Right atrium auricular region (tissue), 2 donors: ENCODE measurements around the gene RHEB. TPM values are rescaled to one million over a fixed set of nuclear protein-coding genes. Genes with fewer than 3 reads are reported as not detected.
A peak's percentile ranks its signal among the peaks of the same experiment; 100 is the strongest.

Source experiments
- DNase-seq: peaks from one replicate; pipeline ENCODE4 v3.0.0-alpha.2; 2019; ENCODE audit warnings: low spot score
- H3K27ac ChIP-seq, 2 donors: fragments of 200-600 bp; sonication (generic); 1 replicate in 1 of 2; 2 replicates in 1 of 2; pipeline ENCODE4 v1.5.1; 2016 to 2019
- H3K27me3 ChIP-seq, 2 donors: fragments of 200-600 bp; sonication (generic); one replicate each; pipeline versions ENCODE4 v1.5.1 to v1.6.0; 2017 to 2019
- H3K36me3 ChIP-seq: fragments of 200-600 bp; sonication (generic); one replicate; pipeline ENCODE4 v1.5.1; 2016
- H3K4me1 ChIP-seq, 2 donors: fragments of 200-600 bp; sonication (generic); one replicate each; pipeline versions ENCODE4 v1.5.1 to v1.6.0; 2017 to 2019
- H3K4me3 ChIP-seq, 2 donors: fragments of 200-600 bp; sonication (generic); 1 replicate in 1 of 2; 2 replicates in 1 of 2; pipeline ENCODE4 v1.5.1; 2017 to 2019; ENCODE audit warnings: mild to moderate bottlenecking in 1 of 2, moderate library complexity in 1 of 2
- H3K9me3 ChIP-seq, 2 donors: fragments of 200-600 bp; sonication (generic); one replicate each; pipeline ENCODE4 v1.5.1; 2019
- total RNA-seq, 2 donors: library from RNA; depleted of rRNA; stranded (reverse); fragments of >200 nt; gene quantifications; one replicate each; pipeline ENCODE4 v1.1.0, GENCODE V29; 2016
- TF ChIP-seq, protein P1 (sequence below), 2 donors: fragments of 200-600 bp; sonication (generic); IDR thresholded peaks; one replicate each; pipeline ENCODE4 v1.5.1; 2019; ENCODE audit warnings: antibody characterized with exemption in 2 of 2

RHEB gene
- total RNA-seq, 2 donors from 2014 or later = 77.9 to 128 TPM

DNA sequence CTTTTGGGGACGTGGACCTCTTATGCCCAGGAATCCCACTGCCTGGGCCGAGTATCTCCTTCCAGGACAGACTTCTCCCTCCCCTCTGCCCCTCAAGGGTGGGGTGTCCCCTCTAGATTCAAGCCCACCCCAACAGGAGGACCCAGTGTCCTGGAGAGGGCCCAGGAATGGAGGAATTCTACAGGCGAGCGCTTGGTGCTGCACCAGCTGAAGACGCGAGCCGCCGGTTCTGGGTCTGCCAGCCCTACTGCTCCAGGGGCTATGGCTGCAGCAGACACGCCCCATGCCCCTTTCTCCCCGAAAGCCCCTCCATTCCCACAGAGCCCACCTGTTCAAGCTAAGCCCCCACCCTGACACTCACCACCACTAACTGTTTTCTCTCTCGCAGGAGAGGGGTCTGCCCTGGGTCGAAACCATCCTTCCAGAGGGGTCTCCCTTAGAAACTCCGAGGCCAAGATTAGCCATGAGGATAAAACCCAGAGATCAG, 88.4 kb downstream of the RHEB start:
- no peak for DNase-seq
- Histone ChIP-seq H3K4me3 (no peak overlapping the region), H3K9me3 (no peaks in the 10 kb centered on the region), H3K27me3 (no peaks in the 10 kb centered on the region), H3K36me3 (no peaks in the 10 kb centered on the region), H3K27ac (no peak overlapping the region), H3K4me1 (peaks cover 0 to 8% of the 10 kb centered on the region in 2 donors)
- TF ChIP-seq, protein P1, sequence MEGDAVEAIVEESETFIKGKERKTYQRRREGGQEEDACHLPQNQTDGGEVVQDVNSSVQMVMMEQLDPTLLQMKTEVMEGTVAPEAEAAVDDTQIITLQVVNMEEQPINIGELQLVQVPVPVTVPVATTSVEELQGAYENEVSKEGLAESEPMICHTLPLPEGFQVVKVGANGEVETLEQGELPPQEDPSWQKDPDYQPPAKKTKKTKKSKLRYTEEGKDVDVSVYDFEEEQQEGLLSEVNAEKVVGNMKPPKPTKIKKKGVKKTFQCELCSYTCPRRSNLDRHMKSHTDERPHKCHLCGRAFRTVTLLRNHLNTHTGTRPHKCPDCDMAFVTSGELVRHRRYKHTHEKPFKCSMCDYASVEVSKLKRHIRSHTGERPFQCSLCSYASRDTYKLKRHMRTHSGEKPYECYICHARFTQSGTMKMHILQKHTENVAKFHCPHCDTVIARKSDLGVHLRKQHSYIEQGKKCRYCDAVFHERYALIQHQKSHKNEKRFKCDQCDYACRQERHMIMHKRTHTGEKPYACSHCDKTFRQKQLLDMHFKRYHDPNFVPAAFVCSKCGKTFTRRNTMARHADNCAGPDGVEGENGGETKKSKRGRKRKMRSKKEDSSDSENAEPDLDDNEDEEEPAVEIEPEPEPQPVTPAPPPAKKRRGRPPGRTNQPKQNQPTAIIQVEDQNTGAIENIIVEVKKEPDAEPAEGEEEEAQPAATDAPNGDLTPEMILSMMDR (IDR thresholded peaks at IDR 0.05) = no peak

DNA sequence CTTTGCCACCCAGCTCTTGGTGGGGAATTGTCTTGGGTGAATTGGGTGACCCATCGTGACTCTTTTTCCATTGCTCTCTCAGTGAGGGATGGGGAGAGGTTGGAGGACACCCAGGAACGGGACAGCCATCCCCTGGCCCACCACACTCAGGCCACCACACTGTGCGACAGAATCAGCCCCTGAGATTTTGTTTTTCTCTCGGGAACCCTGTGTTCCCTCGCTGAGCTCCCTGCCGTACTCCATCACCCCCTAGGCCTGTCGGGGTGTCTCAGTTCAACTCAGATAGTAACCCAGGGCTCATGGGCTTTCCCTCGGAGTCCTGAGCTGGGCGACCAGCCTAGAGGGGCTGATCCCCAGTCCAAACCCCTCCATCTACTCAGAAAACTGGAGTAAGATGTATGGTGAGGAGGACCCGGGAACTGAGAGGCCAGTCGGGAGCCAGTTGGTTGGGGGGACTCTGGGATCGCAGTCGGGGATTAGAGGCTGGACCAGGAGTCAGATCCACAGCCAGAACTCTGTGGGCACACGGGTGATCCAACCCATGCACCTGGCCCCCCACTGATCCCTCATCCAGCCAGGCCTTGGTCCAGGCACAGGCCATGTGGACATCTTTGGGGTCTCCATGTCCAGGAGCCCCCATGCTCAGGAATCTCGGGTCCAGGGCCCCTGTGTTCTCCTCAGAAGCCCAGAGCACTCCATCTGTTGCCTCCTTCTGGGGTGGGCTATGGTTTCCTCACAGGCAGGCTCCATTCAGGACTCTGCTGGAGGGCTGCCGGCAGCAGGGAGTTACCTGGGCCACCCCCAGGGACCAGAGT, 89.1 kb downstream of the RHEB start:
- Histone ChIP-seq H3K27ac (no peak overlapping the region), H3K4me3 (no peak overlapping the region), H3K9me3 (no peaks in the 10 kb centered on the region), H3K27me3 (no peaks in the 10 kb centered on the region), H3K4me1 (peaks cover 0 to 11% of the 10 kb centered on the region in 2 donors), H3K36me3 (no peaks in the 10 kb centered on the region)
- TF ChIP-seq, protein P1 (IDR thresholded peaks at IDR 0.05) = no peak
- DNase-seq = no peak

DNA sequence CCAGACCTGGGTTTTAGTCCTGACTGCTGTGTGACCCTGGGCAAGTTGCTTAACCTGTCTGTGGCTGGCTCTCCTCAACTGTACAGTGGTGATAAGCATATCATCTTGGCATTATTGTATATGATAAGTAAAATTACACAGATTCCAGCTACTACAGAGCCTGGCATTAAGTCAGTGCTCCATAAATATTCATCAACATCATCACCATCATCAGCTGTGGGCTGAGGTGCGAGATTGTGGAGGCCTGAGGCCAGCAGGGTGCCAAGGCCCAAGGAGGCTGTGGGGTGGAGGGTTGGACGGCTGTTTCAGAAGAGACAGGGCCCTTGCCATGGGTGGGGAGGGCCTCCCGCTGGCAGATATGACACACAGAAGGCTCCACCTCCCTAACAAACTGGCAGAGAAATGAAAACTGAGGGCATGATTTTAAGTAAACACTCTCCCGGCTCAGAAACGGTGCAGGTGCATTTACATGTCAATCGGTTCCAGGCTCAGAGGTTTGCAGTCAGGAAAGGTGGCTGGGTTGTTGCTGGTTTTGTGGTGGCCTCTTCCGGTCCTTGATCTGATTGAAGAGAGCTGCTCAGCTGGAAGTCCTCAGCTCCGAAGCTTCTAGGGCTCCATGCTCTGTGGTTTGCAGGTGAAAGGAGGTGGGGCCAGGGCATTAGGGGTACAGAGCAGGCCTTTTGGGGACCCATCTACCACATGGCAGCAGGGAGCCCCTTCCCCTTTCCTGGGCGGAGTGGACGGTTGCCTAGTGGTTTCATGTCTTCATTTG, 89.9 kb downstream of the RHEB start:
- Histone ChIP-seq H3K4me3 (no peak overlapping the region), H3K36me3 (no peaks in the 10 kb centered on the region), H3K9me3 (no peaks in the 10 kb centered on the region), H3K27me3 (no peaks in the 10 kb centered on the region), H3K4me1 (peaks cover 0 to 11% of the 10 kb centered on the region in 2 donors), H3K27ac (no peak overlapping the region)
- TF ChIP-seq, protein P1 (IDR thresholded peaks at IDR 0.05) = no peak
- DNase-seq = no peak

DNA sequence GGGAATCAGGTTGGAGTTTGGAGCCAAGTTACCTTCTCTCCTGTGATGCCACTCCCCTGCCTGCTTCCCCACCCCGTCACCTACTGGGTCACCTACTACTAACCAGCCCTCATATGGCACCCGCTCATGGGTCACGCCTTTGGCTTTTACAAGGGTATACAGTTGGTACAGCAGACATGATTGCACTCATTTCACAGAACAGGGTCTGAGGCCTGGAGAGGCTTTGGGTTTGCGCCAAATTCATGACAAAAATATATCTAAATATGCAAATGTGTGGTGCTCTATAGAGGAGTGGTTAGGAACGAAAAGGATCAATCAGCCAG, 90.5 kb downstream of the RHEB start:
- no peaks in the 10 kb centered on the region for H3K9me3 ChIP-seq
- no peaks in the 10 kb centered on the region for H3K27me3 ChIP-seq
- H3K27ac ChIP-seq = no peak overlapping the region
- no peak for DNase-seq
- TF ChIP-seq, protein P1 (IDR thresholded peaks at IDR 0.05) = no peak
- H3K4me3 ChIP-seq = no peak overlapping the region
- H3K36me3 ChIP-seq = no peaks in the 10 kb centered on the region
- H3K4me1 ChIP-seq = peaks cover 0 to 11% of the 10 kb centered on the region in 2 donors

DNA sequence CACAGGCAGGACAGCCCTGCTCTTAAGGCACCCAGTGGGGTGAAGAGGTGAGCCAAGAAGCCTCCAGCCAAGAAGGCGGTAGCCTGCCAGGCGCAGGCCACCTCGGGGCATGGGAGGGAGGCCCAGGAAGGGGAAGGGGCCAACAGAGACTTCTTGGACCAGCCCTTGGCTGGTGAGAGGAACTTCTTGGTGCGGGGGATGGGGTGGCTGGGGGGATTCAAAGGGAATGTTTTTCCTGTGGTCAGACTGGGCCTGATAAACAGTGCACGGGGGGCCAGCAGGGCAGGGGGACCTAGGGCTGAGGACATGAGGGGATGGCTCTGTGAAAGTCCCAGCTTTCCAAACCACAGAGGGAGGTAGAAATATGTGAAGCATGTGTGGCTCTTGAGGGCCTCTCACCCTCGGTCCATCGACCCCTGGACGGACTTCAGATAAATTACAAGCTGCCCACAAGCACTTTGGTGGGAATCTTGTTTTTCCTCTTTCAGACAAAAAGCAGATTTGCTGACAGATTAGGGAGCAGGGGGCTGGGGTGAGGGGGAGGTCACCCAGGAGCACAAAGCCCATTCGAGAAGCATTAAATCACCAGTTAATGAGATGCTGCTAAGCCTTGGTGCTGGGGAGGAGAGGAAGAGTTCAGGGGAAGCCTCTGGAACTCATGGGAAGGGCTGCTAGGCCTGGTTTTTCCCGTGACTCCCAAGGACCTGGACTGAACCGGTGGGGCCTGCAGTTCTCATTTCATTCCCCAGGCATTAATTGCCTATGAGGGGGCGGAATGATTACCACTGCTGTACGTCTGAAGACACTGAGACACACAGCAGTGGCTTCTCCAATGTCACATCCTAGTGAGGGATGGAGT, 91.1 kb downstream of the RHEB start:
- Histone ChIP-seq H3K27me3 (no peaks in the 10 kb centered on the region), H3K4me3 (no peak overlapping the region), H3K9me3 (no peaks in the 10 kb centered on the region), H3K27ac (peak overlapping the region in 1 of 2 donors; percentile 19), H3K4me1 (peaks cover 0 to 11% of the 10 kb centered on the region in 2 donors), H3K36me3 (no peaks in the 10 kb centered on the region)
- DNase-seq = no peak
- TF ChIP-seq, protein P1 (IDR thresholded peaks at IDR 0.05) = no peak
